Measurements from ENCODE around the gene PSMC3.
A peak's percentile ranks its signal among the peaks of the same experiment; 100 is the strongest.

Gene PSMC3

GRCh38 chr11:47375546-47376085 is 50.6 kb downstream of the PSMC3 start:
- no peak for DNase-seq (ENCODE audit: low read depth)

GRCh38 chr11:47375020-47375419 is 51.2 kb downstream of the PSMC3 start:
- DNase-seq (ENCODE audit: low read depth) = no peak

GRCh38 chr11:47374720-47375019 is 51.6 kb downstream of the PSMC3 start:
- DNase-seq (ENCODE audit: low read depth) = no peak

- peak; percentile 85 for DNase-seq (ENCODE audit: low read depth)
These were observed 52.1 kb downstream of the PSMC3 start for GRCh38 chr11:47373876-47374719.

- no peak for DNase-seq (ENCODE audit: low read depth)
These were observed 53.8 kb downstream of the PSMC3 start for GRCh38 chr11:47372422-47372821.

GRCh38 chr11:47369676-47370075 is 56.6 kb downstream of the PSMC3 start:
- no peak for DNase-seq (ENCODE audit: low read depth)
